Measurements from ENCODE around the gene SPHK2. TPM values are rescaled to one million over a fixed set of nuclear protein-coding genes. Genes with fewer than 3 reads are reported as not detected.

The SPHK2 gene
- total and polyA plus RNA-seq, 2 of the 8 experiments (the other 6 are each of a cell fraction or from before 2014, with no cell fraction given), result 43.9 to 60.9 TPM

DNA sequence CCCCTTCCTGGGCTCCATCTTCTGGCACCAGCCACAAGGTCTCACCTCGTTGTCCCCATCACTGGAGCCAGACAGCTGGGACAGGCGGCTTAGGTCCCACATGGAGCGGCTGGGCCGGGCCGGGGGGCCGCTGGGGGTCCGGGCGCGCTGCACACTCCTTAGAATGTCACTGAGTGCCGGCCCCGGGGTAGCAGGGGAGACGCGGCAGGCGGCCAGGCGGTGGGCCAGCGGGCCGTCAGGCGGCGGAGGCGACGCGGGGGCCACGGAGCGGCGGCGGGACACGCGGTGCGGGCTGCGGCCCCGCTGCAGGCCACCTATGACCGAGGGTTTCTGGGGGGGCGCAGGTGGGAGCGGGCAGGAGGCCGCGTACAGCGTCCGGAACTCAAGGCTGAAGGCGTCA is 15.9 kb upstream of the SPHK2 start (continued):
- TF ChIP-seq, protein P1, sequence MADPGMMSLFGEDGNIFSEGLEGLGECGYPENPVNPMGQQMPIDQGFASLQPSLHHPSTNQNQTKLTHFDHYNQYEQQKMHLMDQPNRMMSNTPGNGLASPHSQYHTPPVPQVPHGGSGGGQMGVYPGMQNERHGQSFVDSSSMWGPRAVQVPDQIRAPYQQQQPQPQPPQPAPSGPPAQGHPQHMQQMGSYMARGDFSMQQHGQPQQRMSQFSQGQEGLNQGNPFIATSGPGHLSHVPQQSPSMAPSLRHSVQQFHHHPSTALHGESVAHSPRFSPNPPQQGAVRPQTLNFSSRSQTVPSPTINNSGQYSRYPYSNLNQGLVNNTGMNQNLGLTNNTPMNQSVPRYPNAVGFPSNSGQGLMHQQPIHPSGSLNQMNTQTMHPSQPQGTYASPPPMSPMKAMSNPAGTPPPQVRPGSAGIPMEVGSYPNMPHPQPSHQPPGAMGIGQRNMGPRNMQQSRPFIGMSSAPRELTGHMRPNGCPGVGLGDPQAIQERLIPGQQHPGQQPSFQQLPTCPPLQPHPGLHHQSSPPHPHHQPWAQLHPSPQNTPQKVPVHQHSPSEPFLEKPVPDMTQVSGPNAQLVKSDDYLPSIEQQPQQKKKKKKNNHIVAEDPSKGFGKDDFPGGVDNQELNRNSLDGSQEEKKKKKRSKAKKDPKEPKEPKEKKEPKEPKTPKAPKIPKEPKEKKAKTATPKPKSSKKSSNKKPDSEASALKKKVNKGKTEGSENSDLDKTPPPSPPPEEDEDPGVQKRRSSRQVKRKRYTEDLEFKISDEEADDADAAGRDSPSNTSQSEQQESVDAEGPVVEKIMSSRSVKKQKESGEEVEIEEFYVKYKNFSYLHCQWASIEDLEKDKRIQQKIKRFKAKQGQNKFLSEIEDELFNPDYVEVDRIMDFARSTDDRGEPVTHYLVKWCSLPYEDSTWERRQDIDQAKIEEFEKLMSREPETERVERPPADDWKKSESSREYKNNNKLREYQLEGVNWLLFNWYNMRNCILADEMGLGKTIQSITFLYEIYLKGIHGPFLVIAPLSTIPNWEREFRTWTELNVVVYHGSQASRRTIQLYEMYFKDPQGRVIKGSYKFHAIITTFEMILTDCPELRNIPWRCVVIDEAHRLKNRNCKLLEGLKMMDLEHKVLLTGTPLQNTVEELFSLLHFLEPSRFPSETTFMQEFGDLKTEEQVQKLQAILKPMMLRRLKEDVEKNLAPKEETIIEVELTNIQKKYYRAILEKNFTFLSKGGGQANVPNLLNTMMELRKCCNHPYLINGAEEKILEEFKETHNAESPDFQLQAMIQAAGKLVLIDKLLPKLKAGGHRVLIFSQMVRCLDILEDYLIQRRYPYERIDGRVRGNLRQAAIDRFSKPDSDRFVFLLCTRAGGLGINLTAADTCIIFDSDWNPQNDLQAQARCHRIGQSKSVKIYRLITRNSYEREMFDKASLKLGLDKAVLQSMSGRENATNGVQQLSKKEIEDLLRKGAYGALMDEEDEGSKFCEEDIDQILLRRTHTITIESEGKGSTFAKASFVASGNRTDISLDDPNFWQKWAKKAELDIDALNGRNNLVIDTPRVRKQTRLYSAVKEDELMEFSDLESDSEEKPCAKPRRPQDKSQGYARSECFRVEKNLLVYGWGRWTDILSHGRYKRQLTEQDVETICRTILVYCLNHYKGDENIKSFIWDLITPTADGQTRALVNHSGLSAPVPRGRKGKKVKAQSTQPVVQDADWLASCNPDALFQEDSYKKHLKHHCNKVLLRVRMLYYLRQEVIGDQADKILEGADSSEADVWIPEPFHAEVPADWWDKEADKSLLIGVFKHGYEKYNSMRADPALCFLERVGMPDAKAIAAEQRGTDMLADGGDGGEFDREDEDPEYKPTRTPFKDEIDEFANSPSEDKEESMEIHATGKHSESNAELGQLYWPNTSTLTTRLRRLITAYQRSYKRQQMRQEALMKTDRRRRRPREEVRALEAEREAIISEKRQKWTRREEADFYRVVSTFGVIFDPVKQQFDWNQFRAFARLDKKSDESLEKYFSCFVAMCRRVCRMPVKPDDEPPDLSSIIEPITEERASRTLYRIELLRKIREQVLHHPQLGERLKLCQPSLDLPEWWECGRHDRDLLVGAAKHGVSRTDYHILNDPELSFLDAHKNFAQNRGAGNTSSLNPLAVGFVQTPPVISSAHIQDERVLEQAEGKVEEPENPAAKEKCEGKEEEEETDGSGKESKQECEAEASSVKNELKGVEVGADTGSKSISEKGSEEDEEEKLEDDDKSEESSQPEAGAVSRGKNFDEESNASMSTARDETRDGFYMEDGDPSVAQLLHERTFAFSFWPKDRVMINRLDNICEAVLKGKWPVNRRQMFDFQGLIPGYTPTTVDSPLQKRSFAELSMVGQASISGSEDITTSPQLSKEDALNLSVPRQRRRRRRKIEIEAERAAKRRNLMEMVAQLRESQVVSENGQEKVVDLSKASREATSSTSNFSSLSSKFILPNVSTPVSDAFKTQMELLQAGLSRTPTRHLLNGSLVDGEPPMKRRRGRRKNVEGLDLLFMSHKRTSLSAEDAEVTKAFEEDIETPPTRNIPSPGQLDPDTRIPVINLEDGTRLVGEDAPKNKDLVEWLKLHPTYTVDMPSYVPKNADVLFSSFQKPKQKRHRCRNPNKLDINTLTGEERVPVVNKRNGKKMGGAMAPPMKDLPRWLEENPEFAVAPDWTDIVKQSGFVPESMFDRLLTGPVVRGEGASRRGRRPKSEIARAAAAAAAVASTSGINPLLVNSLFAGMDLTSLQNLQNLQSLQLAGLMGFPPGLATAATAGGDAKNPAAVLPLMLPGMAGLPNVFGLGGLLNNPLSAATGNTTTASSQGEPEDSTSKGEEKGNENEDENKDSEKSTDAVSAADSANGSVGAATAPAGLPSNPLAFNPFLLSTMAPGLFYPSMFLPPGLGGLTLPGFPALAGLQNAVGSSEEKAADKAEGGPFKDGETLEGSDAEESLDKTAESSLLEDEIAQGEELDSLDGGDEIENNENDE (IDR thresholded peaks at IDR 0.05; ENCODE audit: insufficient replicate concordance, low read length), result no peak
- TF ChIP-seq SP2 (IDR thresholded peaks at IDR 0.05; ENCODE audit: low read length) (no peak), SP1 (IDR thresholded peaks at IDR 0.05; ENCODE audit: low read depth, low read length) (no peak), GTF2F1 (IDR thresholded peaks at IDR 0.05; ENCODE audit: borderline replicate concordance, low read depth, low read length) (no peak), SAP30 (IDR thresholded peaks at IDR 0.05; ENCODE audit: insufficient read depth, insufficient replicate concordance, low read length) (no peak), TBP (IDR thresholded peaks at IDR 0.05; ENCODE audit: low read depth, low read length) (no peak), PHF8 (conservative IDR thresholded peaks at IDR 0.05; ENCODE audit: low read depth, low read length) (no peak), USF2 (IDR thresholded peaks at IDR 0.05; ENCODE audit: low read length) (no peak), EZH2 (IDR thresholded peaks at IDR 0.05; ENCODE audit: low read depth, low read length, severe bottlenecking) (no peak), HDAC2 (IDR thresholded peaks at IDR 0.05; ENCODE audit: borderline replicate concordance in 1 of 2, low read depth in 2 of 2, low read length in 2 of 2) (no peak)

All from H1 (cell line).